Karpas-422 (cell line): Measurements from ENCODE around the gene SERPINA3. TPM values are rescaled to one million over a fixed set of nuclear protein-coding genes. Genes with fewer than 3 reads are reported as not detected.

Experiments
- DNase-seq: peaks from one replicate; pipeline ENCODE4 v3.0.0-alpha.2; 2015
- H2AFZ ChIP-seq: fragments of 200-600 bp; sonication (generic); 2 replicates; pipeline ENCODE4 v1.6.1; 2014; ENCODE audit warnings: antibody characterized with exemption, low read length, mixed read lengths
- H3K27ac ChIP-seq: fragments of 200-600 bp; sonication (generic); 2 replicates; pipeline ENCODE4 v1.5.1; 2014; ENCODE audit warnings: mild to moderate bottlenecking, low read length, moderate library complexity
- H3K27me3 ChIP-seq: fragments of 200-600 bp; sonication (generic); 2 replicates; pipeline ENCODE4 v1.6.1; 2014; ENCODE audit warnings: low read length, mixed read lengths
- H3K36me3 ChIP-seq: fragments of 200-600 bp; sonication (generic); 2 replicates; pipeline ENCODE4 v1.6.1; 2014; ENCODE audit warnings: low read length, mixed read lengths; ENCODE audit not compliant: insufficient read depth
- H3K4me1 ChIP-seq: fragments of 200-600 bp; sonication (generic); 2 replicates; pipeline ENCODE4 v1.6.1; 2014; ENCODE audit warnings: mild to moderate bottlenecking, low read length, mixed read lengths
- H3K4me2 ChIP-seq: fragments of 200-600 bp; sonication (generic); 2 replicates; pipeline ENCODE4 v1.6.1; 2014; ENCODE audit warnings: low read length, low read depth, mild to moderate bottlenecking; ENCODE audit not compliant: poor library complexity, severe bottlenecking
- H3K4me3 ChIP-seq: fragments of 200-600 bp; sonication (generic); 2 replicates; pipeline ENCODE4 v1.5.1; 2014; ENCODE audit warnings: mild to moderate bottlenecking, antibody characterized with exemption, low read length, mixed read lengths
- H3K79me2 ChIP-seq: fragments of 200-600 bp; sonication (generic); 2 replicates; pipeline ENCODE4 v1.6.1; 2014; ENCODE audit warnings: mild to moderate bottlenecking, low read length, mixed read lengths
- H3K9ac ChIP-seq: fragments of 200-600 bp; sonication (generic); 2 replicates; pipeline ENCODE4 v1.6.0; 2014; ENCODE audit warnings: low read length
- H3K9me2 ChIP-seq: fragments of 200-600 bp; sonication (generic), shearing (Covaris generic); replicated peaks from 2 replicates; pipeline ENCODE4 v1.6.0; 2014; ENCODE audit warnings: mild to moderate bottlenecking, low read length, moderate library complexity; ENCODE audit not compliant: insufficient read depth
- H3K9me3 ChIP-seq: fragments of 300-700, 200-600 bp; sonication (generic); 2 replicates; pipeline ENCODE4 v1.6.1; 2014; ENCODE audit warnings: low read length, mixed read lengths
- H4K20me1 ChIP-seq: fragments of 200-600 bp; sonication (generic); 2 replicates; pipeline ENCODE4 v1.6.1; 2014; ENCODE audit warnings: mild to moderate bottlenecking, antibody characterized with exemption, low read length, low read depth; ENCODE audit not compliant: insufficient read depth
- total RNA-seq: library from RNA; depleted of rRNA; stranded (reverse); fragments of >200 nt; shearing (Covaris generic); gene quantifications from 2 replicates; pipeline ENCODE4 v1.2.3, GENCODE V29; 2014; ENCODE audit warnings: low replicate concordance

The SERPINA3 gene
- total RNA-seq, 1 experiment from 2014 or later, result not detected

DNA sequence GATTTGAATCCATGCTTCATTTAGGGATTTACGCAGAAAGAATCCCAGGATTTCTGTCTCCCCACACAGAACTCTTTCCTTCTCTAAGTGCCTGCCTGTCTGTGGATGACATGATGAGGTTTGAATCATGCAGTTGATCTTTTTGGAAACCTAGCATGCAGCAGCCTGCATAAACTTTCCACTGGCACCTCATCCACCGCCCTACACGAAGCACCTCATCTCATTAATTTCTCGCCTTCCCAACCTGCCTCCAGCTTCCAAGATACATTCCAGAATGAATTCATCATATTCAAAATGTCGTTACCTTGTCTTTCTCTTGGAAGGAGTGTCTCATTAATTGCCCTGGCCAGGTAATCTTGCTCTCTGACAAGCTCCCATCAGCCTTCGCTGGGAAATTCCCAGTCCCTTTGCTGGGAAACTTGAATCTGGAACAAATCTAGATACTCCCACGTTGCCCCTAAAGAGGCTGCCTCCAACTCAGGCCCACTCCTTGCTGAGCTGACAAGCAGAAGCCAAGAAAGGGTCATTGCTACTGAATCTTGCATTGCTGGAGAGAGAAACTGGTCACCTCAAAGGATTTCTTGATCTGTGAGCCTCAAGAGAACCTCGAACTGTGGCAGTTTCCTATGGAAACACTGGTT is 48.2 kb downstream of the SERPINA3 start:
- no peaks in the 10 kb centered on the region for H3K27me3 ChIP-seq
- no peak overlapping the region for H3K4me2 ChIP-seq
- no peak overlapping the region for H3K4me3 ChIP-seq
- no peak for DNase-seq
- H3K9me2 ChIP-seq, result no peaks in the 10 kb centered on the region
- no peaks in the 10 kb centered on the region for H3K79me2 ChIP-seq
- no peak overlapping the region for H3K27ac ChIP-seq
- H3K4me1 ChIP-seq, result no peaks in the 10 kb centered on the region
- no peaks in the 10 kb centered on the region for H3K36me3 ChIP-seq
- H3K9me3 ChIP-seq, result no peaks in the 10 kb centered on the region
- no peak overlapping the region for H2AFZ ChIP-seq
- no peak overlapping the region for H3K9ac ChIP-seq
- H4K20me1 ChIP-seq, result no peaks in the 10 kb centered on the region

GRCh38 chr14:94663538-94663937 is 51.3 kb downstream of the SERPINA3 start:
- Histone ChIP-seq H3K27ac (no peak overlapping the region), H3K79me2 (no peaks in the 10 kb centered on the region), H4K20me1 (no peaks in the 10 kb centered on the region), H3K4me1 (no peaks in the 10 kb centered on the region), H2AFZ (no peak overlapping the region), H3K4me3 (no peak overlapping the region), H3K9ac (no peak overlapping the region), H3K27me3 (no peaks in the 10 kb centered on the region), H3K9me3 (no peaks in the 10 kb centered on the region), H3K9me2 (no peaks in the 10 kb centered on the region), H3K4me2 (no peak overlapping the region), H3K36me3 (no peaks in the 10 kb centered on the region)
- no peak for DNase-seq

GRCh38 chr14:94663965-94664704 is 51.9 kb downstream of the SERPINA3 start:
- H3K27ac ChIP-seq, result no peak overlapping the region
- H4K20me1 ChIP-seq, result no peaks in the 10 kb centered on the region
- H3K27me3 ChIP-seq, result no peaks in the 10 kb centered on the region
- no peak overlapping the region for H3K9ac ChIP-seq
- no peak overlapping the region for H3K4me2 ChIP-seq
- no peaks in the 10 kb centered on the region for H3K9me3 ChIP-seq
- no peaks in the 10 kb centered on the region for H3K9me2 ChIP-seq
- DNase-seq, result no peak
- no peaks in the 10 kb centered on the region for H3K4me1 ChIP-seq
- H2AFZ ChIP-seq, result no peak overlapping the region
- H3K4me3 ChIP-seq, result no peak overlapping the region
- no peaks in the 10 kb centered on the region for H3K36me3 ChIP-seq
- no peaks in the 10 kb centered on the region for H3K79me2 ChIP-seq

DNA sequence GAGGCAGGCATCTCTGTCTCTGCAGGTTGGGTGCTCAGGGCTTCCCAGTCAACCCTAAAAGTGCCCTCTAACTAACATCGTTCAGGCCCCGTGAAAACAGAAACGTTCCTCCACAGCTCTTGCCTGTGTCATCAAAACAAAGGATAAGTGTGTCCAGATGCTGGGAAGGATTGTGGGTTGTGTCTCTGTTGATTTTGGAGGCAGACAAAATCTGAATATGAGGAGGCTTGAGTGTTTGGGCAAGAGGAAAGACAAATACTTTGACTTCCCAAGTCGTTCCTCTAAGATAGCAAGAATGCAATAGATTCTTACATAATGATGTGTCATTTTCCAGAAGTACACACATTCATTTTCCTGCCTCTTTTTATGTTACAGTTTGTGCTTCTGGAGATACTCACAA is 52.9 kb downstream of the SERPINA3 start:
- Histone ChIP-seq H3K79me2 (no peaks in the 10 kb centered on the region), H3K9ac (no peak overlapping the region), H2AFZ (no peak overlapping the region), H3K4me1 (no peaks in the 10 kb centered on the region), H3K4me3 (no peak overlapping the region), H3K4me2 (no peak overlapping the region), H3K27me3 (no peaks in the 10 kb centered on the region), H4K20me1 (no peaks in the 10 kb centered on the region), H3K36me3 (no peaks in the 10 kb centered on the region), H3K9me2 (no peaks in the 10 kb centered on the region), H3K27ac (no peak overlapping the region), H3K9me3 (no peaks in the 10 kb centered on the region)
- no peak for DNase-seq

DNA sequence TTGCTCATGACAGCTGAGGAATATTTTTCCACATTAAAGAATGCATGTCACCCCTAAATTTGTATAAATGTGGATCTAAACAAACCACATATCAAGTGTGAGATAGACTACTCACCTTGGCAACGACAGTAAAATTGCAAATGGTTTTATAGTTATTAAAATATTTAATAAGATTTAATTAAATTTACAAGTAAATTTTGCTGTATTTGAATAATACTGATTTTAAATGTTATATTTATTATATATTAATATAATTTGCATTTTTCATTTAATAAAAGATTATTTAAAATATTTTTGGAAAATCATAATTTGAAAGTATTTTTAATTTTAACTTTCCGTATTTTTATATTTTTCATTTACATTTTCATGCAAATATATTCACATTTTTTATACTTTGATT is 53.4 kb downstream of the SERPINA3 start:
- Histone ChIP-seq H3K9me3 (no peaks in the 10 kb centered on the region), H2AFZ (no peak overlapping the region), H4K20me1 (no peaks in the 10 kb centered on the region), H3K9me2 (no peaks in the 10 kb centered on the region), H3K4me3 (no peak overlapping the region), H3K9ac (no peak overlapping the region), H3K27me3 (no peaks in the 10 kb centered on the region), H3K79me2 (no peaks in the 10 kb centered on the region), H3K27ac (no peak overlapping the region), H3K4me1 (no peaks in the 10 kb centered on the region), H3K36me3 (no peaks in the 10 kb centered on the region), H3K4me2 (no peak overlapping the region)
- DNase-seq, result no peak

DNA sequence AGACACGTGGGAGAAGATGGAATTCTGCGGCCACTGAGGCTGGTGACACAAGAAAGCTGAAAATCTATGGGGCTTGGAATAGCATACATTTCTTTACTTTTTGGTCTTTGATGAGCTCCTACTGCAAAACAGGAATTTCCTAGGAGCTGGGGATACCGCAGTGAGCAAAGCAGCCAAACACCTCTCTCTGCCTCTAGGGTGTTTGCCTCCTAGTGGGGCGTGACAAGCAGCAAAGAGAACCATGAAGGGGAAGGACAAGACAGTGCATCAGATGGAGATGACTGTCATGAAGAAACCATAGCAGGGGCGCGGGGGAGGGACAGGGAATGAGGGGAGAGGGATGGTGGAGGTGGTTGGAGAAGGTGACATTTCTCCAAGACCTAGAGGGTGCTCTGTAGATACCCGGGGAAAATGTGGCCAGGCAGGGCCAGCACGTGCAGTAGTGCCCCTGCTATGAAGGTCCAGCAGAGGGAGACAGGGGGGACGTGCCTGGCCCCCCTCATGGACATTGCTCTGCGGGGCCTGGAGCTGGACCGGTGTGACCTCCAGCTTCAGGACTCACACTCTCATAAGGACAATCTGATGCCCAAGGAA is 58.6 kb downstream of the SERPINA3 start:
- no peaks in the 10 kb centered on the region for H3K36me3 ChIP-seq
- no peaks in the 10 kb centered on the region for H3K9me2 ChIP-seq
- no peaks in the 10 kb centered on the region for H3K9me3 ChIP-seq
- H3K27ac ChIP-seq, result no peak overlapping the region
- no peaks in the 10 kb centered on the region for H3K4me1 ChIP-seq
- no peaks in the 10 kb centered on the region for H3K79me2 ChIP-seq
- H3K4me3 ChIP-seq, result no peak overlapping the region
- H2AFZ ChIP-seq, result no peak overlapping the region
- H3K4me2 ChIP-seq, result no peak overlapping the region
- H4K20me1 ChIP-seq, result no peaks in the 10 kb centered on the region
- no peak overlapping the region for H3K9ac ChIP-seq
- H3K27me3 ChIP-seq, result no peaks in the 10 kb centered on the region
- DNase-seq, result no peak

GRCh38 chr14:94671870-94672444 is 59.8 kb downstream of the SERPINA3 start:
- no peaks in the 10 kb centered on the region for H3K9me3 ChIP-seq
- H3K36me3 ChIP-seq, result no peaks in the 10 kb centered on the region
- DNase-seq, result no peak
- H3K4me2 ChIP-seq, result no peak overlapping the region
- H4K20me1 ChIP-seq, result no peaks in the 10 kb centered on the region
- H3K79me2 ChIP-seq, result no peaks in the 10 kb centered on the region
- no peak overlapping the region for H3K9ac ChIP-seq
- H2AFZ ChIP-seq, result no peak overlapping the region
- H3K27ac ChIP-seq, result no peak overlapping the region
- H3K27me3 ChIP-seq, result no peaks in the 10 kb centered on the region
- H3K4me3 ChIP-seq, result no peak overlapping the region
- no peaks in the 10 kb centered on the region for H3K9me2 ChIP-seq
- H3K4me1 ChIP-seq, result 0 out of 2 replicates have a peak, but pooled peaks cover 4% of the 10 kb centered on the region

- H3K9me3 ChIP-seq, result no peaks in the 10 kb centered on the region
- H3K9me2 ChIP-seq, result no peaks in the 10 kb centered on the region
- H3K4me2 ChIP-seq, result no peak overlapping the region
- H3K27me3 ChIP-seq, result 0 out of 2 replicates have a peak, but pooled peaks cover 2% of the 10 kb centered on the region
- H4K20me1 ChIP-seq, result no peaks in the 10 kb centered on the region
- no peak overlapping the region for H3K27ac ChIP-seq
- H2AFZ ChIP-seq, result no peak overlapping the region
- 0 out of 2 replicates have a peak, but pooled peaks cover 4% of the 10 kb centered on the region for H3K4me1 ChIP-seq
- DNase-seq, result no peak
- no peaks in the 10 kb centered on the region for H3K36me3 ChIP-seq
- no peak overlapping the region for H3K4me3 ChIP-seq
- H3K9ac ChIP-seq, result no peak overlapping the region
- no peaks in the 10 kb centered on the region for H3K79me2 ChIP-seq
These were observed 60.9 kb downstream of the SERPINA3 start for GRCh38 chr14:94673071-94673470.
